ENCODE results near the gene HOXD3. TPM values are rescaled to one million over a fixed set of nuclear protein-coding genes. Genes with fewer than 3 reads are reported as not detected.

HOXD3 gene
- total RNA-seq, 6 experiments from 2014 or later = 0.25 to 0.38 (median 0.25) TPM; not detected in 3

DNA sequence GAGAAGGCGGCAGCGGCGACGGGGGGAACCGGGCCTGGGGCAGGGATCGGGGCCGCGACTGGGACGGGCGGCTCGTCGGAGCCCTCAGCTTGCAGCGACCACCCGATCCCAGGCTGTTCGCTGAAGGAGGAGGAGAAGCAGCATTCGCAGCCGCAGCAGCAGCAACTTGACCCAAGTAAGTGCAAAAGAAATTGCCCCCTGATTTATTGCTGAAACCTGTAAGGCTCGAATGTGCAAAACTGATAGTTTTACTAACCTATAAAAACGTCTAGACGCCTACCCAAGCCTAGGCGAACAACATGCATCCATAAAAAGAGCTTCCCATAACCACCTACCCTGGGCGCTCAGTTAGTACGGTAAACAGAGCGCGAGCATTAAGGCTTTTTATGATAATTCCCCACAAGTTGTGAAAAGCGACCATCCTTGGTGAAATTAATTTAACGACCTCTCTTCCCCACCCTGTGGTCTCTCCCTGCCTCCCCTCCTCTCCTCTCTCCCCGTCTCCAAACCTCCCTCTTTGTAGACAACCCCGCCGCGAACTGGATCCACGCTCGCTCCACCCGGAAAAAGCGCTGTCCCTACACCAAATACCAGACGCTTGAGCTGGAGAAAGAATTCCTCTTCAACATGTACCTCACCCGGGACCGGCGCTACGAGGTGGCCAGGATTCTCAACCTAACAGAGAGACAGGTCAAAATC, 33.5 kb upstream of the HOXD3 start:
- peaks cover 14% of the 10 kb centered on the region for H3K27me3 Mint-ChIP-seq (ENCODE audit: insufficient read depth)
- no peak overlapping the region for H3K27ac Mint-ChIP-seq
- no peaks in the 10 kb centered on the region for H3K9me3 Mint-ChIP-seq
- H3K4me3 Mint-ChIP-seq = no peak overlapping the region; the same call in 1 of the 2 replicates
- TF ChIP-seq, protein P1, sequence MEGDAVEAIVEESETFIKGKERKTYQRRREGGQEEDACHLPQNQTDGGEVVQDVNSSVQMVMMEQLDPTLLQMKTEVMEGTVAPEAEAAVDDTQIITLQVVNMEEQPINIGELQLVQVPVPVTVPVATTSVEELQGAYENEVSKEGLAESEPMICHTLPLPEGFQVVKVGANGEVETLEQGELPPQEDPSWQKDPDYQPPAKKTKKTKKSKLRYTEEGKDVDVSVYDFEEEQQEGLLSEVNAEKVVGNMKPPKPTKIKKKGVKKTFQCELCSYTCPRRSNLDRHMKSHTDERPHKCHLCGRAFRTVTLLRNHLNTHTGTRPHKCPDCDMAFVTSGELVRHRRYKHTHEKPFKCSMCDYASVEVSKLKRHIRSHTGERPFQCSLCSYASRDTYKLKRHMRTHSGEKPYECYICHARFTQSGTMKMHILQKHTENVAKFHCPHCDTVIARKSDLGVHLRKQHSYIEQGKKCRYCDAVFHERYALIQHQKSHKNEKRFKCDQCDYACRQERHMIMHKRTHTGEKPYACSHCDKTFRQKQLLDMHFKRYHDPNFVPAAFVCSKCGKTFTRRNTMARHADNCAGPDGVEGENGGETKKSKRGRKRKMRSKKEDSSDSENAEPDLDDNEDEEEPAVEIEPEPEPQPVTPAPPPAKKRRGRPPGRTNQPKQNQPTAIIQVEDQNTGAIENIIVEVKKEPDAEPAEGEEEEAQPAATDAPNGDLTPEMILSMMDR (IDR thresholded peaks at IDR 0.05) = no peak
- H3K36me3 Mint-ChIP-seq (ENCODE audit: low read depth) = peaks cover 12% of the 10 kb centered on the region
- H3K4me1 Mint-ChIP-seq (ENCODE audit: low read depth) = peaks cover 19% of the 10 kb centered on the region
- DNase-seq = no peak

DNA sequence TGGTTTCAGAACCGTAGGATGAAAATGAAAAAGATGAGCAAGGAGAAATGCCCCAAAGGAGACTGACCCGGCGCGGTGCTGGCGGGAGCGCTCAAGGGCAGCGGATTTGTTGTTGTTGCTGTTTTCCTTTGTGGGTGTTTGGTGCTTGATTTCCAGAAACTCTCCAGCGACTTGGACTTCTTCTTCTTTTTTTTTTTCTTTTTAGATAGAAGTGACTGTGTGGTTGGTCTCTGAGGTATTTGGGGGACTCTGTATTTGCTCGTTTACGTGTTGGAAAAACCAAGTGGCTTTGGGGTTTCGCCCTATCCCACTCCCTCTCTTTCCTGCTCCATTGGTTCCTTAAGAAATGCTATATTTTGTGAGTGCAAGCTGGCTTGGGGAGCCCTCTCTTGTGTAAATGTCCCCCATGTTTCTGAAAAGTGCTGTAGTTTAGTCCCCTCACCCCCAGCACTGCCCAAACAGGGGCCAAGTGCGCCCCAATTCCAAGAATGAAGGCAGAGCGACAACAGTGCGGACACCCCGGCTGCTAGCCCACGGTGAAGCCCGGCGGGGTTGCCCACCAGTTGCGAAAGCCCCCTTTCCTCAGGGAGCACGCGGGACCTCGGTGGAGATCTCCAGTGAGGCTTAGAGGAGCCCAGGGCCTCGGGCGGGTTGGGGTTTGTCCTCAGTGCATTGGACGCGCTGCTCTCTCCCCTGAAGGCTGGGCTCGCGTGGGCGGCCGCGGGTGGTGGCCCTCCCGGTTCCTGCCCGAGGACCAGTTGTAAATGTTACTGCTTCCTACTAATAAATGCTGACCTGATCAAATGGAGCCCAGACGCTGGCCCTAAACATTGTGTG, 32.8 kb upstream of the HOXD3 start:
- Mint-ChIP-seq H3K4me3 (no peak overlapping the region; the same call in 1 of the 2 replicates), H3K27ac (no peak overlapping the region), H3K27me3 (ENCODE audit: insufficient read depth) (peaks cover 20% of the 10 kb centered on the region), H3K4me1 (ENCODE audit: low read depth) (peaks cover 26% of the 10 kb centered on the region), H3K36me3 (ENCODE audit: low read depth) (peaks cover 11% of the 10 kb centered on the region; the same call in 1 of the 2 replicates), H3K9me3 (no peaks in the 10 kb centered on the region)
- TF ChIP-seq, protein P1 (IDR thresholded peaks at IDR 0.05) = no peak
- DNase-seq = no peak

DNA sequence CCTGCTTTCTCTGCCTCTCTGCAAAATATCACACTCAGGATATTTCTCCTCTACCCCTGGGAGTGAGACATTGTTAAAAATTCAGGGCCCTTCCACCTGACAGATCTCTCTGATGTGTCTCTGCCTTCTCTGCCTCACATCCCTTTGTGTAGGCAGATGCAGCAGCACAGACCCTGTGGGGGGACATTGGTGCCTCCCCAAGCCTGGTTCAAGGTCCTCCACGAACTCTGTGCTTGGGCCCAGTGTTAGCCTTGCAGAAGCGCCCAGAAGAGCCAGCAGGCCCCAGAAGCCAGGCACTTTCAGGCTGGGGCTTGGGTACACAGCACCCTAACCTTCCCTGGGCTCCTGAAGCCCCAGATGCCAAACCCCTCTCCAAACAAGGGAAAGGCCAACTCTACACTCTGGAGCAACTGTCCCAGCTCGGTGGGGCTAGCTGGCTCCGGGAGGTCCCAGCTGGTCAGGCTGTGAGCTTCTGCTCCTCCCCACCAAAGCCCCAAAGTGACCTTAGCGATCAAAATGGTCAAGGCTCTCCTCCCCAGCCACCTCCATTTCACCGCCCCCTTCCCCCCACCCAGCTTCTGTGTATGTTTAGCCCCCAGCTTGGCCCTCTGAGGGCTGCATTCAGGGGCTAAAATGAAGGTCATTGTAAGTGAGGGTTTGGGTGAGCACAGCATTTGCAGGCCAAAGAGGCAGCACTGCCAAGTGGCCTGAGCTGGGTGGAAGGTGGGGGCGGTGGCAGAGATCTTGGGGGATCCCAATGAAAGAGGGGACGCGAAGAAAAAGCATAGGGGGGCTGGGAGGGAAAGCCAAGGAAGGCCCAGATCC, 31.9 kb upstream of the HOXD3 start:
- Mint-ChIP-seq H3K4me1 (ENCODE audit: low read depth) (peaks cover 26% of the 10 kb centered on the region), H3K4me3 (no peak overlapping the region), H3K36me3 (ENCODE audit: low read depth) (peaks cover 11% of the 10 kb centered on the region; the same call in 1 of the 2 replicates), H3K27ac (no peak overlapping the region), H3K27me3 (ENCODE audit: insufficient read depth) (peaks cover 19% of the 10 kb centered on the region), H3K9me3 (no peaks in the 10 kb centered on the region)
- DNase-seq = no peak
- TF ChIP-seq, protein P1 (IDR thresholded peaks at IDR 0.05) = no peak

DNA sequence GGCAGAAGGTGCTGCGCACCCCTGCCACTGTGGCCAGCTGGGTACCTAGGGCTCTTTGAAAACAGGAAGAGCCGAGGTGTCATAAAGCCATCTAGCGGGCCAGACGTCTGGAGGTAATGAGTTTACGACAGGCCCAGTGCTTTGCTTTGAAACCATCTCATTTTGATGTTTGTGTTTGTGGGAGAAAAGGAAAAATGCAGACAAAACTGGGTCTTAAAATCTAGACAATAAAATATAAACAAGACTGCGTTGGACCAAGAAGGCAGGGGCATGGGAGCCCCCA, 31.4 kb upstream of the HOXD3 start:
- Mint-ChIP-seq H3K4me1 (ENCODE audit: low read depth) (peaks cover 27% of the 10 kb centered on the region), H3K9me3 (no peaks in the 10 kb centered on the region), H3K27ac (no peak overlapping the region), H3K27me3 (ENCODE audit: insufficient read depth) (peaks cover 19% of the 10 kb centered on the region), H3K4me3 (no peak overlapping the region), H3K36me3 (ENCODE audit: low read depth) (peaks cover 11% of the 10 kb centered on the region; the same call in 1 of the 2 replicates)
- TF ChIP-seq, protein P1 (IDR thresholded peaks at IDR 0.05) = no peak
- no peak for DNase-seq

DNA sequence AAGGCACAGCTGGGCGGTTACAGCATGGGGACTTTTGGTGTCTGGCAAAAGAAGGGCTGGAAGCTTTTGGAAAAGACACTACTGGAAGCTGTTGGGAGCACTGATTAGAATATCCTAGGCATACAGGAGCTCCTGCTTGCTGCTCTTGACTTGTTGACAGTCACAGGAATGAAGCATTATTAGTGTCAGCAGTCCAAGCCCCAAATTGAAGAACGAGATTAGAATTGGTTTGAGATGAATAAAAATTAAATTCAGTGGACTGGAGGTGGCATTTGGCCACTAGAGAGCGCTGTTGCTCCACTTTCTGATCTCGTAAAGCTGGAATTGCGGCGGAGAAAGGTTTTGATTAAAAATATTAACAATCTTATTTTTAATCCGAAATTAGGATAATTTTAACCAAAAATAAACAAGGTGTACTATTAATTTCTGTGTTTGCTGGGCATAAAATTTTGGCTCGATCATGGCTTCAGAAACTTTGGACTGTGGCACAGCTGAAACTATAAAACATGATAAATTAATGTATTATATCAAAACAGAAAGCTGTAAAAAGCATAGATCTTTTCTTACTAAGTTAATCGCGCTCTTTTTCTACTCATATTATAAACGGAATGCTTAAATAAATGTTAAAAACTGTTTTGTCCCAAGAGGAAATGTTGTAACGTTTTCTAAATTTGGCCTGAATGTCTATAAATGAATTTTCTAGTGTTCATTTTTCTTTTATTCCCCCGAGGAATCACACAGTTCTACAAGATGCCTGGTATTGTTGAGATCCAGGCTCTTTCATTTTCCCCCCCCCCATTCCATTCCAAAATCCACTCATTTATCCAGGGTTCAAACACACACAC, 30.0 kb upstream of the HOXD3 start:
- Mint-ChIP-seq H3K36me3 (ENCODE audit: low read depth) (peaks cover 12% of the 10 kb centered on the region; the same call in 1 of the 2 replicates), H3K27ac (no peak overlapping the region), H3K27me3 (ENCODE audit: insufficient read depth) (peaks cover 29% of the 10 kb centered on the region), H3K9me3 (no peaks in the 10 kb centered on the region), H3K4me3 (peak overlapping the region; percentile 71), H3K4me1 (ENCODE audit: low read depth) (peaks cover 41% of the 10 kb centered on the region)
- TF ChIP-seq, protein P1 (IDR thresholded peaks at IDR 0.05) = peak; percentile 99
- DNase-seq = no peak
